NCI-H510A treated with DMSO at 0.1 percent for 48 hours (cell line): ENCODE data around the gene AZU1.

Experiments
- DNase-seq: peaks from one replicate; lab custom pipeline; 2025; lab: John Stamatoyannopoulos, UW

Gene AZU1

DNA sequence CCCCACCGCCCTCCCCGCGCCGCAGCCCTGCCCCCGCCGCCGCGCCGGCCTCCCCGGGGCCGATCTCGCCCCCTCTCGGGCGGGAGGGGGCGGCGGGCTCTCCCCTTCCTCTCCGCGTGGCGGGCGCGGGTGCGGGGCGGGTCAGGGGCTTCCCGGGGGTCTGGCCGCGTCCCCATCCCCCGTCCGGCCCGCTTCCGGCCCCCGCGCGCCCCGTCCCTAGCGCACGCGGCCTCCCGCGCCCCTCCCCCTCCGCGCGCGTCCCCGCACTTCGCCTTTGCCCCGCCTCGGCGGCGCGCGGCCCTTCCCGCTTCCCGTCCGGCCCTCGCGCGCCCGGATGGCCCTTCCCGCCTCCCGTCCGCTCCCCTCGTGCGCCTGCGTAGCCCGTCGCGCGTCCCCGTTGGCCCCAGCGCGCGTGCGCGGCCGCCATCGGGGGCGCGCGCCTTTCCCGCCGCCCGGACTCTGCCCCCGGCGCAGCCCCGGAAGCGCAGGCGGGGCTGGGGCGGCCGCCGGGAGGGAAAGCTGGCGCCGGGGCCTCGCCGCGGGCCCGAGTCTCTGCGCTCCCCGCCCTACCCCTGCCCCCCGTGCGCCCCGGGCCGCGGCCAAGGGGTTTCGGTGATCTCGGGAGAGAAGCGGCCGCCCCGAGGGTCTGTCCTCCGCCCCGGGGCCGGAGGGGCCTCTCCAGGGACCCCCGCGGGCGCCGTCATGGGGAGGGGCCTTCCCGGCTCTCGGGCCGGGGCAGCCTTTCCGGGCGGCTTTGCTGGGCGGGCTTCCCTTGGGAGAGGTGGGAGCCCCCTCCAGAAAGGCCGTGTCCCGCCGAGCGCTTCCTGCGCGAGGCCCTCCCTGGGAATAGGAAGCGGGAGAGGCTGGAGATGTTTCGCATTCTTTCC is 29.9 kb upstream of the AZU1 start:
- DNase-seq = peak; percentile 52

DNA sequence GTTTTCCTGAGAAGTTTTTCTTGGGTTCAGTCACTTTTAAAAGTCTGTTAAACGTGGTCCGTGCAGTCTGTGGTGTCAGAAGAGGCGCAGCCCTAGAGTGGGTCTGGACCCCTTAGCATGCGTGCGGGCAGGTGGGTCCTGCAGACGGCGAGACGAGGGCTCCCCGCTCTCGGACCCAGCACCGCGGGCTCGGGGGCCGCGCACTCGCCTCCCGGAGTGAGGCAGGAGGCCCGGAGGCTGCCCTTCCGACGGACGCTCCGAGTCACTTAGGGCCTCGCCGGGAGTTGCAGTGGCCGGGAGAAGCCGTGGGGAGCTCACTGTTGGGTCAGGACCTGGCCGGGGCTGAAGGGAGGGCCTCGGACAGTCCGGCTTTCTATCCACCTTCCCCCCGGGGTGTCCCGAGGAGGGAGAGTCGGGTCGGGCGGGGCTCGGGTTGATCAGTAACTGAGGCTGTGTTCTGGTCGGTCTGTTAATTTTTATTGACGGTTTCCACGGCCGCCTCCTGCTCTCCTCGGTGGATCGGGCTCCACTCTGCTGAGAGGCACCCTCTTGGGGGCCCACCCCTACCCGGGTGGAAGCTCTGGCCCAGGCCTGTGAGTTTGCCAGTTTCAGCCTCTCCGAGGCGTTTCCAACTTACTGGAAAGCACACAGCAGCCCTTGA is 29.1 kb upstream of the AZU1 start:
- DNase-seq = no peak

DNA sequence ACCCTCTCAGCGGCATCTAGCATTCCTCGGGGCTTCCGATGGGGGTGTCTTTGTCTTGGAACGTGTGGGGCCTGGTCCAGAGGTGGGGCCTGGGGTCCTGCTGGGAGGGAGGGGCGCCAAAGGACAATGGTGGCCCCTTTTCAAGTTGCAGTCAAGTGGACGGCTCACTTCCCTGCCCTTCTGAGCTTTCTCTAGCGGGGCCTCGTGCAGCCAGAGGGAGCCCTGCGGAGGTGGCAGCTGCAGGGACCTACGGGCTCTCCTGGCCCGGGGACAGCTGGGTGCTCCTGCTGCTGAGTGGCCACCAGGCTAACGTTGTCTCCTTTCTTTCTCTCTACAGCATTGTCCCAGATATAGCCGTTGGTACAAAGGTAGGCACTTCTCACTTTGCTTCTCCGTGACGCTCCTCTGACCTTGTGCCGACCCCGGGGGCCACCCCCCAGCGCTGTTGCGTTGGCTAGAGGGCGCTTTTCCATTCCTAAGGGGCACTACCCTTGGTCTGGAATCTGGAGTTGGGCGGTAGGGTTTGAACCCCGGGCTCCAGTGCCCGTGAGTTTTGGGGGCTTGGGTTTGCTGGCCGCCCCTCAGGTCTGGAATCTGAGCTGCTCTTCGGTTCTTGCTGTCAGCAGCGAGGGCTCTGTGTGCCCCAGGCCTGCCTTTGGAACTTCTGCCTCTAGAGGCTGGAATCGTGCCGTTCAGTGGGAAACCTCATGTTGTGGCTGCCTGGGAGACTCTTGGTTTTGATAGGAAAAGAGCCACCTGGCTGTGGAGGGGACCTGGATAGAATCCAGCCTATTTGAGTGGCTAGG is 28.4 kb upstream of the AZU1 start:
- no peak for DNase-seq

DNA sequence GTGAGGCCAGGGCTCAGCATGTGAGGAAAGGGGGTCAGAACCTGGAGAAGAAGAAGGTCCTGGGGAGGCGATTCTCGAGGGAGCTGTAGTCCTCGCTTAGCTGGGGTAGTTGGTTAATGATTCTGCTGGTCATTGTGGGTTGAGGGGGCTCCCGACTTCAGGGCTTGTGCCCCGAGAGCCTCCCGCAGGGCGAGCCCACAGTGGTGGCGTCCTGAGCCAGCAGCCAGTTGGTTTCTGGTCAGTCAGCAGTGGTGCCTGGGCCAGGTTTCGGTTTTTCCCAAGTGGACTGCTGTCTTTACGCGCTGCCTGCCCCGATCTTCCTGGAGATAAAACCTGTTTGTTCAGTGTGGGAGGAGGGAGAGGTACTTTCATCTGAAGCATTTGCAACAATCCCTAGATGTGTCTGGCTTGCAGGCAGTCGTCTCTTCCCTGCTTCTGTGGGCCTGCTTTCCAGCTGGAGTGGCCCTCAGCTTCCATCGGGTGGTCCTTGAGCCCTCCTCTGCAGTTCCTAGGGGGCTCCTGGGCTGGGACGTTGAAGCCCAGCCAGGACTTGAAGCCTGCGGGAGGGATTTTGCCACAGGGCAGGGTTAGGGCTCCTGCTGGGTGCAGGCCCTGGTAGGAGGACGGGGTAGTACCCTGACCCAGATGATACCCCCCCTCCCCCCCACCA is 27.1 kb upstream of the AZU1 start:
- no peak for DNase-seq

DNA sequence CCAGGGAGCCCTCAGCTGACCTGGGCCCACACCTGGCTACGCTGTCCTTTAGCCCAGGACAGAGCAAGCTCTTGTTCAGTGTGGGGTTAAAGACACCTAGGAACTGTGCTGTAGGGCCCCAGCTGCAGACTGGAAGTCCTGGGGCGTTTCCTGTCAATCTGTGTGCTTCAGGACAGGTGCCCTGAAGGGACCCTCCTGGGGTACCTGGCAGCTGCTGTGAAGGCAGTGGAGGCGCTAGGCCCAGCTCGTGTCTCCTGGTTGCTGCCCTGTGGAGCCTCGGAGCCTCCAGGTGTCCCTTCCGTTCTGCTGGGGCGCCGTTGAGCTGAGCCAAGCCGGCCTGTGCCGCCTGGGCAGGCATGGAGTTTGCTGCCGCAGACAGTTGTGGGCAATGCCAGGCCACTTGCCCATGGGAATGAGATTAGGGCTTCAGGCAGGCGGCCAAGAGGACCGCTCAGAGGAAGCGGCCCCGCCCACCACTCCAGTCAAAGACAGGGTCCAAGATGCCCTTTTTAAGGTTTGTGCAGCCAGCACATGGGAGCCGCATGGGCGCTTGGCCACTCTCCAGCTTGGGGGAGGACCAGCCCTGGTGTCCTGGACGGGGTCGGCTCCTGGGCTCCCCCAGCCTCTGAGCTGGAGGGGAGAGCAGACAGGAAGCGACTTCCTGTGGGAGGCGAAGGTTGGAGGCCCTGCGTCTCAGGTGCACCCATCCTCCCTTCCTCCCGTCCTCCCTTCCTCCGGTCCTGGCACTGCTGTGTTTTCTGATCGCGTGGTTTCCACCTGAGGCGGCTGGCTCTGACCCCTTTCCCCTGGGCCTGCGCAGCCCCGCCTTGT is 26.4 kb upstream of the AZU1 start:
- DNase-seq = no peak

DNA sequence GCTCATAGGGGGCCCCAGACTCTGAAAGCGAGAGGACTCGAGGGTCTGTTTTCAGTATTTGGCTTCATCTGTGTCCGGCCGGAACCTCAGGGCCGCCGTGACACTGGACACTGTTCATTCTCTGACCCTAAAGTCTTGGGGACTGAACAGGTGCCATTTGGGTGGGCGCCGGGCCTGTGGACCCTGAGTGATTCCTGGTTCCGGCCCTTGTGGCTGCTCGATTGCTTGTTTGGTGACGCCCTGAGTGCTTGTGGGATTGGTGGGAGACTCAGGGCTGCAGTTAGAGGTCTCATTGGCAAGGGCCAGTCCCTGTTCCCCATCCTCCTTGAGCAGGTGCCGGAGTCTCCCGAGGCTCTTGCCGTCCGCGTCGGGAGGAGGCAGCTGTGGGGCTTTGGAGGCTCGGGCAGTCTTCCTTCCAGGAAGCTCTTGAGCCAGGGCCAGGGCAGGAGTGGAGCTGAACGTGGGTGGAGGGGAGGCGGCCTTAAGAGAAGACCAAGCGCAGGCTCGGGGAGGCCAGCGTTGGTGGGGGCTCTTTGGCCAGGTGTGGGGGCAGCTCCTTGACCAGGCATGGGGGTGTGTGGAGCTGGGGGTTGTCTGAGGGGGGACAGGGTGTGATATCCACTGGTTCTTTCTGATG is 25.7 kb upstream of the AZU1 start:
- DNase-seq = no peak

DNA sequence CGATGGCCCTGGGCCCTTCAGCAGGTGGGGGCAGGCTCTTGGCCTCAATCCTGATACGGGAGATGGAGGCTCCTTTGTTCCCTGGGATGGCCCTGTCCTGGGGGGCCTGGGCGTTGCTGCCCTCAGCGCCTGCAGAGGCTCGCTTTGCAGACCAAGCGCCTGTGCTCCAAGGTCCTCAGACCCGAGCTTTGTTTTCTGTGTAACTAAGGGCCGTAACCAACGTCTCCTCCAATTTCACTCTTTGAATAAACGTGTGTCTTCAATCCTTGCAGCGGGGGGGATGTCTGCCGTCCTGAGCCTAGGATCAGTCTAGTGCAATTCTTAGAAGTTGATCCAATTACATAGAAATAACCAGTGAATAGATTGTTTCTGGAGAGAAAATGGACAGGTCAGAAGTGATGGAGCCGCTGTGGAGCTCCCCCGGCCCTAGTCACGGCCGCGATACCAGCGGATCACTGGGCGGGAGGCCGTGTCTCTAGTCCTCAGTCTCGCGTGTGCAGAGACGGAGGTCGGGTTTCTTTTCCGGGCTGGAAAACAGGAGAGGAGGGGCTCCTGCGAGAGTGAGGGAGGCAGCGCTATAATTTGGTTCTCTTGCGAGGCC is 25.0 kb upstream of the AZU1 start:
- DNase-seq = no peak

DNA sequence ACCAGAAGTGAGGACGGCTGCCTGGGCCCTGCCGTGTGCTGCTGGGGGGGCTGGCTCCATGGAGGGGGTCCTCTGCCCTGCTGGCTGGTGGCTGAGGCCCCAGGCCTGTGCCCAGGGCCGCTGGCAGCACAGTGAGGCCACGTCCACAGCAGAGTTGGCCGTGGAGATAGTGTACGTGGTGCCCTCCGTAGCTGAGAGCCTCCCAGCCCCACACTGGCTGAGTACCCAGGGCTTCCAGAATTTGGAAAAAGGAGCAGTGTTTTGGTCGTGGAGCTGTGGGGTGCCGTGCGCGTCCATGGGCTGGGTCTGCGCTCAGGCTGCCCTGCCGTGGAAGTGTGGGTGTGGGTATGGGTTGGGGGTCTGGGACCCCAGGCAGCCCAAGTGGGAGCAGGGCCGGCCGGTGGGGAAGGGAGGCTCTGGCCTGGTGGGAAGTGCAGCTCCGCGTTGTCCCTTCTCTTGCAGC is 24.5 kb upstream of the AZU1 start:
- no peak for DNase-seq

DNA sequence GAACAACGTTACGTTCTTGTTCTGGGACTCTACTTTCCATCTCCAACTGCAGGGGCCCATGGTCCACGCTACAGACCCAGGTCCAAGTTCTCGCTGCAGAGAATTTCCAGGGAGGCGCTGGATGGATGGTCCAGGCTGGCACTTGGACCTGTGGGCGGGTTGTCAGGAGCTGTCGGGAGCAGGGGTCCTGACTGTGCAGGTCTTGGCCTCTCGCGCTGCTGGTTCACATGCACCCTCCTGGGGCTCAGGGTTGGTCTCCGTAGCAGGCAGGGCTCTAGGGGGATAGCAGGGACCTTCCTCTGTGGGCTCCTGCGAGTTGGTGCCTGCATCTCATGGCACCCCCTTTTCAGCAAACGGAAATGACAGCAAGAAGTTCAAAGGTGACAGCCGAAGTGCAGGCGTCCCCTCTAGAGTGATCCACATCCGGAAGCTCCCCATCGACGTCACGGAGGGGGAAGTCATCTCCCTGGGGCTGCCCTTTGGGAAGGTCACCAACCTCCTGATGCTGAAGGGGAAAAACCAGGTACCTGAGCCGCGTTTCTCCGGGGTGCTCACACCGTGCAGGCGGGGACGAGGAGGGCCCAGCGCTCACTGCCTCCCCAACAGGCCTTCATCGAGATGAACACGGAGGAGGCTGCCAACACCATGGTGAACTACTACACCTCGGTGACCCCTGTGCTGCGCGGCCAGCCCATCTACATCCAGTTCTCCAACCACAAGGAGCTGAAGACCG is 23.8 kb upstream of the AZU1 start:
- no peak for DNase-seq

DNA sequence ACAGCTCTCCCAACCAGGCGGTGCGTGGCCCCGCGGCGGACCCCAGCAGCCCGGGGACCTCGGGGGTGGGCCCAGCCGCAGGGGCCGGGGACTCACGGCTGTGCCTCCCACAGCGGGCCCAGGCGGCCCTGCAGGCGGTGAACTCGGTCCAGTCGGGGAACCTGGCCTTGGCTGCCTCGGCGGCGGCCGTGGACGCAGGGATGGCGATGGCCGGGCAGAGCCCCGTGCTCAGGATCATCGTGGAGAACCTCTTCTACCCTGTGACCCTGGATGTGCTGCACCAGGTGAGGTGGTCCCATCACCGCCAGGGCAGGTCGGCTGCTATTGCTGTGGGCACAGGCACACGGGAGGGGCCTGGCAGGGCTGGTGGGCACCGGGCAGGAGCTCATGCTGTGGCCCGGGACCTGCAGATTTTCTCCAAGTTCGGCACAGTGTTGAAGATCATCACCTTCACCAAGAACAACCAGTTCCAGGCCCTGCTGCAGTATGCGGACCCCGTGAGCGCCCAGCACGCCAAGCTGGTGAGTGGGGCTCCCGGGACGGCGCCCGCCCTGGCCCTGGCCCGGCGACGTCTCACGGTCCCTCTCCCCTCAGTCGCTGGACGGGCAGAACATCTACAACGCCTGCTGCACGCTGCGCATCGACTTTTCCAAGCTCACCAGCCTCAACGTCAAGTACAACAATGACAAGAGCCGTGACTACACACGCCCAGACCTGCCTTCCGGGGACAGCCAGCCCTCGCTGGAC is 23.0 kb upstream of the AZU1 start:
- no peak for DNase-seq

DNA sequence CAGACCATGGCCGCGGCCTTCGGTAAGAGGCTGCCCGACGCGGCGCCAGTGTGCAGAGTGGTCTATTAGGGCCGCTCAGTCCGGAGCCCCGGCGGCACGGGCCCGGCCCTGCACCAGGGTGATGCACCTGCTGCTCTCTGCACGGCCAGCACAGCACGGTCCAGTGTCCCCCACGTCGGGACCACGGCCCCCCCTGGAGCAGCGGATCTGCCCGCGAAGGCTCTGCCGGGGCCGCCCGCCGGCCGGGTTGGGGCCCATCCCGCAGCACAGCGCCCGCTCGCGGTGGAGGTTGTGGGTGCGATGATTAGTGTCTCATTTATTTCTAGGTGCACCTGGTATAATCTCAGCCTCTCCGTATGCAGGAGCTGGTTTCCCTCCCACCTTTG is 22.5 kb upstream of the AZU1 start:
- DNase-seq = no peak

DNA sequence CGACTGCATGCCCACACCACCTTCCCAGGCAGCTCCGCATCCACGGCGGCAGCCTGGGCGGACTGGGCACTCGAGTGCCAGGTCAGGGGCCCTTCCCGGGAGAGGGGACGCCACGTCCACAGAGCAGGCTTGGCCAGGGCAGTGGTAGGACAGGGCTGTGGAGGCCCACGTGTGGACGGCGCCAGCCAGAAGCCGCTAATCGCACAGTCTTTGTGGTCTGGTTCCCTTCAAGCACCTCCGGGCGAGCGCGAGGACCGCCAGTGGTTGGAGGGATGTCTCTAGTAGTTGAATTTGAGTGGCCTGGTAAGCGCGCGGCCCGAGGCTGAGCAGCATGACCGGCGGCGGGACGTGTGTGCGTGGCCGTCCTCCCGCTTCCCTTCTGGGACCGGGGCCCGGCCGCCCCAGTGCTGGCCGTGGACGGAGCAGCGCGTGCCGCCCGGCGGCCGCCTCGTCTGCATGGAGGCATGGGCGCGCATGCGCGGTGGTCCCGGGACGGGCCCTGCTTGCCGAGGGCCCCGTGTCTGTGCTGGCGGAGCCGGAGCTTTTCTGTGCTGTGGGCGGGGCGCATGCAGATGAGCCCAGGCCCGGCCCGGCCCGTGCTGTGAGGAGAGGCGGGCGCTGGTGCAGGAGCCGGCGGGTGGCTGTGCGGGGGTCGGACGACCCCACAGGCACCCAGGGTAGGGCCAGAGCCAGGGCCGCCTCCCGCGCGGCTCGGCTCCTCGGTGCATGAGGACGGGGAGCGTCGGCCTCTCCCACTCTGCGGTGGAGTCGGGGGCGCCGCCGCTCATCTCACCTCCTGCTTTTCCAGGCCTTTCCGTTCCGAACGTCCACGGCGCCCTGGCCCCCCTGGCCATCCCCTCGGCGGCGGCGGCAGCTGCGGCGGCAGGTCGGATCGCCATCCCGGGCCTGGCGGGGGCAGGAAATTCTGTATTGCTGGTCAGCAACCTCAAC is 21.8 kb upstream of the AZU1 start:
- DNase-seq = no peak

DNA sequence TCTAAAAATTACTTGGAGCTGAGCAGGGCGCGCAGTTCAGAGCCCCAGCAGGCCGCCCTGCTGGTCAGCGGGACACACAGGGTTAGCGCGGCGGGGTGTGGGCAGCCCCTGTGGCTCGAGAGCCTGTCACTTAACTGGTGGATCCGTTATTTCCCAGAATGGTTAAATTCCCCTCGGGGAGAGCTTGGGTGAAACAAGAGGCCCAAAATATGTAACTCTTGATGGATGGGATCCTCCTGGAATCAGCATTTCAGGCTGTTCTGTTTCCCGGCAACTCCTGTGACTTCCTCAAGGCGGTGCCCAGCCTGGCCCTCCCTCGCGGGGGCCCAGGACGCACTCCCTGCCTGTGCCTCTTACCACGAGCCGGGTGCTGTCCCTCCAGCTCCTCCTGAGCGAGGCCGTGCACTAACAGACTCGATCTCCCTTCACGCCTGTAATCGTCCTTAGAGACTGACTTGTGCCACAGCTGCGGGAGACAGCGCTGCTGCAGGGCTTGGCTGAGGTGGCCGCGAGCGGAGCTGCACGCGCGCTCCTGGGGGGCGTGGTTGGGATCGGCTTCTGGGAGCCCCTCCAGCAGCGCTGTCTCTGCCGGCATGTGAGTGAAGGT is 20.7 kb upstream of the AZU1 start:
- DNase-seq = no peak

DNA sequence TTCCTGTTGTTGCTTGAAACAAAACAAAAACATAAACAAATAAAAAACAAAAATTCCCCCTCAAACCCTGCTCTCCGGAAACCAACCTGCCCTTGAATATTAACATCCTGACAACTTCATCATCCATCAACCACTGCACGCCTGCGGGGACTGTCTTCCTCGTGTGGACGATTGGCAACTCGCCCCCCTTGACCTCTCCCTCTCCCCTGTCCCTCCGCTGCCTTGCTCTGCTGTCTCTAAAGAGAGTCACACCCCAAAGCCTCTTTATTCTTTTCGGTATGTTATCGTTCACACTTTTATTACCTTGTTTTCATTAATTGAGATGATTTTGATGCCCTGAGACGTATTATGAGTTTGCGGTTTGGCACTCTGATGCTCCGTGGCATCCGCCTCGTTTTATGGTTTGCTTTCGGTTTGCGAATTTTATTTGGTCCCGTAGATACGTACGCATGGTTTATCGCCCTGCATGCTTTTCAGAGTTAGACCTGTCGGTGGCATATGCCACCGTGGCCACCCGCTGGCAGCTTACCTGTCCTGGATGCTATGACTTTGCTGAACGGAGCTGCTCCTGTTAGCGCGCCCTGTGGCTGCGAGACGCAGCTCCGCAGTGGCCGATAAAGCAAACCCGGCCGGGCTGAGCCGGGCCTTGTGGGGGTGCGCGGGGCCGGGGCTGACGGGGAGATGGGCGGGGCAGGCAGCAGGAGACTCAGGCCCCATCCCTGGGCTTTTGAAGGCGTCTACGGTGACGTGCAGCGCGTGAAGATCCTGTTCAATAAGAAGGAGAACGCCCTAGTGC is 19.8 kb upstream of the AZU1 start:
- DNase-seq = no peak

DNA sequence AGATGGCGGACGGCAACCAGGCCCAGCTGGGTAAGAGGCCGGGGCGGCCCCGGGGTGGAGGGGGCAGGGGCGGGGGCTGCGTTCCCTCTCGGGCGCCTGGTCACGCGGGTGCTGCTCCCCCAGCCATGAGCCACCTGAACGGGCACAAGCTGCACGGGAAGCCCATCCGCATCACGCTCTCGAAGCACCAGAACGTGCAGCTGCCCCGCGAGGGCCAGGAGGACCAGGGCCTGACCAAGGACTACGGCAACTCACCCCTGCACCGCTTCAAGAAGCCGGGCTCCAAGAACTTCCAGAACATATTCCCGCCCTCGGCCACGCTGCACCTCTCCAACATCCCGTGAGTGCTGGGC is 19.2 kb upstream of the AZU1 start:
- no peak for DNase-seq

DNA sequence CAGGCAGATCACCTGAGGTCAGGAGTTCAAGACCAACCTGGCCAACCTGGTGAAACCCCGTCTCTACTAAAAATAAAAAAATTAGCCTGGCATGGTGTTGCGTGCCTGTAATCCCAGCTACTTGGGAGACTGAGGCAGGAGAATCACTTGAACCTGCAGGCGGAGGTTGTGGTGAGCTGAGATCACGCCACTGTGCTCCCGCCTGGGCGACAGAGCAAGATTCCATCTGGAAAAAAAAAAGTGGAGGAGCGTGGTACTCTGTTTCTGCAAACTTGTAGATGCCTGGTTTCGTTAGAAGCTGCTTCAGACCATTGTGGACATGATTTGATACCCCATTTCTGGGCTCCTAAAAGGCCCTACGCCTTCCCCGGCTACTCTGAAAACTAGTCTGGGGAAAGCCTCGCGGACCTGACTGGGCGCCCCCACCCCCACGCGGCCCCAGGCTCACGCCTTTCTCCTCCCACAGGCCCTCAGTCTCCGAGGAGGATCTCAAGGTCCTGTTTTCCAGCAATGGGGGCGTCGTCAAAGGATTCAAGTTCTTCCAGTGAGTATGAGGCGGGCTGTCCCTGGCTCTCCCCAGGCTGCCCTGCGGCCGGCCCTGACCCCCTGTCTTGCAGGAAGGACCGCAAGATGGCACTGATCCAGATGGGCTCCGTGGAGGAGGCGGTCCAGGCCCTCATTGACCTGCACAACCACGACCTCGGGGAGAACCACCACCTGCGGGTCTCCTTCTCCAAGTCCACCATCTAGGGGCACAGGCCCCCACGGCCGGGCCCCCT is 17.4 kb upstream of the AZU1 start:
- no peak for DNase-seq
